Dendritic cell treated with granulocyte-macrophage colony-stimulating factor and Interleukin-4, amounts not matched to agents 40 ng/mL and 50 ng/mL, for 4 days (primary cell): ENCODE results near the gene RAB10.
"Not testable (repeated sequence)": the region's sequence is repeated elsewhere in the genome, so short reads cannot be mapped to it uniquely, and the experiment has no call there.

Experiments
- H3K27ac Mint-ChIP-seq: one replicate; pipeline ENCODE4 v1.8.0; 2022; ENCODE audit warnings: mild to moderate bottlenecking, mixed read lengths
- H3K27me3 Mint-ChIP-seq: one replicate; pipeline ENCODE4 v1.8.0; 2022; ENCODE audit warnings: mild to moderate bottlenecking, mixed read lengths
- H3K36me3 Mint-ChIP-seq: one replicate; pipeline ENCODE4 v1.8.0; 2022; ENCODE audit warnings: low read depth, mixed read lengths
- H3K4me1 Mint-ChIP-seq: one replicate; pipeline ENCODE4 v1.8.0; 2022; ENCODE audit warnings: low read depth, mixed read lengths
- H3K4me3 Mint-ChIP-seq: one replicate; pipeline ENCODE4 v1.8.0; 2022; ENCODE audit warnings: mild to moderate bottlenecking, moderate library complexity, mixed read lengths
- H3K9me3 Mint-ChIP-seq: one replicate; pipeline ENCODE4 v1.8.0; 2022; ENCODE audit warnings: mixed read lengths
- intact Hi-C: fragments of 100-400 bp; cut with micrococcal nuclease; formaldehyde crosslinking; loops from one replicate; pipeline ENCODE4 v1.15.0; 2022

RAB10 gene

GRCh38 chr2:26103752-26104151 is 69.9 kb downstream of the RAB10 start:
- H3K27ac Mint-ChIP-seq: no peak overlapping the region
- no peaks in the 10 kb centered on the region for H3K27me3 Mint-ChIP-seq
- peaks cover 38% of the 10 kb centered on the region for H3K4me1 Mint-ChIP-seq
- H3K4me3 Mint-ChIP-seq: no peak overlapping the region
- H3K36me3 Mint-ChIP-seq: peaks cover 75% of the 10 kb centered on the region
- H3K9me3 Mint-ChIP-seq: peaks cover 9% of the 10 kb centered on the region
- intact Hi-C loops: no loop called here

- H3K27me3 Mint-ChIP-seq, intact Hi-C loops, H3K9me3 Mint-ChIP-seq, H3K4me3 Mint-ChIP-seq, H3K27ac Mint-ChIP-seq: not testable (repeated sequence)
- Mint-ChIP-seq H3K4me1 (peaks cover 29% of the 10 kb centered on the region), H3K36me3 (peaks cover 65% of the 10 kb centered on the region)
These were observed 74.8 kb downstream of the RAB10 start for GRCh38 chr2:26108701-26109100.

- Mint-ChIP-seq H3K4me3 (no peak overlapping the region), H3K36me3 (peaks cover 75% of the 10 kb centered on the region), H3K27me3 (no peaks in the 10 kb centered on the region), H3K4me1 (peaks cover 19% of the 10 kb centered on the region), H3K9me3 (no peaks in the 10 kb centered on the region), H3K27ac (no peak overlapping the region)
- intact Hi-C loops: no loop called here
These were observed 78.3 kb downstream of the RAB10 start for GRCh38 chr2:26112201-26112600.

- Mint-ChIP-seq H3K4me1 (peaks cover 8% of the 10 kb centered on the region), H3K27ac (no peak overlapping the region), H3K36me3 (peaks cover 84% of the 10 kb centered on the region), H3K9me3 (no peaks in the 10 kb centered on the region), H3K27me3 (no peaks in the 10 kb centered on the region), H3K4me3 (no peak overlapping the region)
- intact Hi-C loops: no loop called here
These were observed 80.3 kb downstream of the RAB10 start for GRCh38 chr2:26114151-26114550.

- Mint-ChIP-seq H3K4me3 (no peak overlapping the region), H3K4me1 (peaks cover 6% of the 10 kb centered on the region), H3K36me3 (peaks cover 85% of the 10 kb centered on the region), H3K27ac (no peak overlapping the region), H3K27me3 (no peaks in the 10 kb centered on the region), H3K9me3 (no peaks in the 10 kb centered on the region)
- intact Hi-C loops: no loop called here
These were observed 84.8 kb downstream of the RAB10 start for GRCh38 chr2:26118682-26119081.

- Mint-ChIP-seq H3K4me1 (peaks cover 6% of the 10 kb centered on the region), H3K27ac (no peak overlapping the region), H3K27me3 (no peaks in the 10 kb centered on the region), H3K36me3 (peaks cover 80% of the 10 kb centered on the region), H3K9me3 (no peaks in the 10 kb centered on the region), H3K4me3 (no peak overlapping the region)
- intact Hi-C loops: no loop called here
These were observed 85.6 kb downstream of the RAB10 start for GRCh38 chr2:26119521-26119920.

- Mint-ChIP-seq H3K27ac (no peak overlapping the region), H3K4me3 (no peak overlapping the region)
These were observed 88.7 kb downstream of the RAB10 start for GRCh38 chr2:26122630-26123029.

GRCh38 chr2:26123426-26123825 is 89.5 kb downstream of the RAB10 start:
- H3K4me3 Mint-ChIP-seq: no peak overlapping the region
- H3K4me1 Mint-ChIP-seq: peaks cover 6% of the 10 kb centered on the region
- no peak overlapping the region for H3K27ac Mint-ChIP-seq
- no peaks in the 10 kb centered on the region for H3K9me3 Mint-ChIP-seq
- peaks cover 76% of the 10 kb centered on the region for H3K36me3 Mint-ChIP-seq
- H3K27me3 Mint-ChIP-seq: no peaks in the 10 kb centered on the region
- intact Hi-C loops: no loop called here

More at GRCh38 chr2:26122630-26123029, 88.7 kb downstream of the RAB10 start:
- peaks cover 73% of the 10 kb centered on the region for H3K36me3 Mint-ChIP-seq
- intact Hi-C loops: no loop called here
- no peaks in the 10 kb centered on the region for H3K9me3 Mint-ChIP-seq
- no peaks in the 10 kb centered on the region for H3K27me3 Mint-ChIP-seq
- H3K4me1 Mint-ChIP-seq: peaks cover 6% of the 10 kb centered on the region

- Mint-ChIP-seq H3K27me3 (no peaks in the 10 kb centered on the region), H3K4me1 (peaks cover 6% of the 10 kb centered on the region), H3K36me3 (peaks cover 87% of the 10 kb centered on the region), H3K9me3 (no peaks in the 10 kb centered on the region), H3K27ac (no peak overlapping the region), H3K4me3 (no peak overlapping the region)
- intact Hi-C loops: no loop called here
These were observed 92.2 kb downstream of the RAB10 start for GRCh38 chr2:26126074-26126473.

GRCh38 chr2:26128176-26128575 is 94.3 kb downstream of the RAB10 start:
- H3K4me3 Mint-ChIP-seq: no peak overlapping the region
- intact Hi-C loops: no loop called here

GRCh38 chr2:26130763-26131162 is 96.9 kb downstream of the RAB10 start:
- H3K9me3 Mint-ChIP-seq: no peaks in the 10 kb centered on the region
- intact Hi-C loops: no loop called here
- peaks cover 91% of the 10 kb centered on the region for H3K36me3 Mint-ChIP-seq
- H3K27me3 Mint-ChIP-seq: no peaks in the 10 kb centered on the region
- no peak overlapping the region for H3K27ac Mint-ChIP-seq
- no peak overlapping the region for H3K4me3 Mint-ChIP-seq
- peaks cover 3% of the 10 kb centered on the region for H3K4me1 Mint-ChIP-seq

More at GRCh38 chr2:26128176-26128575, 94.3 kb downstream of the RAB10 start:
- H3K9me3 Mint-ChIP-seq: no peaks in the 10 kb centered on the region
- no peaks in the 10 kb centered on the region for H3K4me1 Mint-ChIP-seq
- no peak overlapping the region for H3K27ac Mint-ChIP-seq
- no peaks in the 10 kb centered on the region for H3K27me3 Mint-ChIP-seq
- peaks cover 85% of the 10 kb centered on the region for H3K36me3 Mint-ChIP-seq

GRCh38 chr2:26136451-26136850 is 102.6 kb downstream of the RAB10 start:
- peaks cover 7% of the 10 kb centered on the region for H3K4me1 Mint-ChIP-seq
- H3K36me3 Mint-ChIP-seq: peaks cover 53% of the 10 kb centered on the region
- intact Hi-C loops: no loop called here
- H3K4me3 Mint-ChIP-seq: no peak overlapping the region
- H3K9me3 Mint-ChIP-seq: no peaks in the 10 kb centered on the region
- no peak overlapping the region for H3K27ac Mint-ChIP-seq
- no peaks in the 10 kb centered on the region for H3K27me3 Mint-ChIP-seq

GRCh38 chr2:26139269-26140183 is 105.6 kb downstream of the RAB10 start:
- no peaks in the 10 kb centered on the region for H3K27me3 Mint-ChIP-seq
- intact Hi-C loops: loop anchor here (10.0 kb wide), 1 partner anchor 55 kb away; no protein-coding TSS in a partner anchor
- no peak overlapping the region for H3K4me3 Mint-ChIP-seq
- peaks cover 22% of the 10 kb centered on the region for H3K4me1 Mint-ChIP-seq
- no peaks in the 10 kb centered on the region for H3K9me3 Mint-ChIP-seq
- H3K27ac Mint-ChIP-seq: no peak overlapping the region
- peaks cover 25% of the 10 kb centered on the region for H3K36me3 Mint-ChIP-seq

GRCh38 chr2:26141145-26141769 is 107.4 kb downstream of the RAB10 start:
- Mint-ChIP-seq H3K27me3 (no peaks in the 10 kb centered on the region), H3K4me3 (no peak overlapping the region), H3K9me3 (no peaks in the 10 kb centered on the region), H3K4me1 (peaks cover 15% of the 10 kb centered on the region), H3K27ac (no peak overlapping the region), H3K36me3 (peaks cover 8% of the 10 kb centered on the region)
- intact Hi-C loops: loop anchor here (10.0 kb wide), 1 partner anchor 56 kb away; no protein-coding TSS in a partner anchor
